Caco-2 (cell line): ENCODE results near the gene GRID1. TPM values are rescaled to one million over a fixed set of nuclear protein-coding genes. Genes with fewer than 3 reads are reported as not detected.

Experiments
- BruUV-seq: library from RNA; stranded (reverse); fragments of 400-500 nt; replicated peaks from 2 replicates; lab custom pipeline; 2021; lab: Mats Ljungman, UMichigan
- CTCF ChIA-PET: fragments of 300-600 bp; sonication (Branson Sonifier 250); formaldehyde crosslinking; loops from one replicate; lab custom pipeline; 2022; ENCODE audit warnings: antibody characterized with exemption; lab: Charles Lee
- POLR2A ChIA-PET: fragments of 300-600 bp; sonication (Branson Sonifier 250); formaldehyde crosslinking; loops from one replicate; lab custom pipeline; 2022; ENCODE audit warnings: antibody characterized with exemption; lab: Charles Lee
- DNase-seq, 2 experiments: peaks; one replicate each; pipeline versions ENCODE4 v3.0.0 to v3.0.0-alpha.2; 2020 to 2022
- H3K27me3 ChIP-seq: replicated peaks from 2 replicates; pipeline ENCODE4 v1.6.0; 2011; ENCODE audit warnings: low read length; ENCODE audit not compliant: control insufficient read depth, insufficient read depth
- H3K36me3 ChIP-seq: 2 replicates; pipeline ENCODE4 v1.5.1; 2011; ENCODE audit warnings: low read length; ENCODE audit not compliant: control insufficient read depth, insufficient read depth
- H3K4me1 ChIP-seq: fragments of 250-450 bp; sonication (Bioruptor Pico); 2 replicates; pipeline ENCODE4 v1.5.1; 2020; ENCODE audit warnings: mild to moderate bottlenecking
- H3K4me3 ChIP-seq: 2 replicates; pipeline ENCODE4 v1.5.1; 2011; ENCODE audit warnings: low read depth, mild to moderate bottlenecking, control low read depth, low read length
- H3K9me3 ChIP-seq: fragments of 250-450 bp; sonication (Bioruptor Pico); 2 replicates; pipeline ENCODE4 v1.5.1; 2020; ENCODE audit warnings: mild to moderate bottlenecking, moderate library complexity
- H3K27ac Mint-ChIP-seq: one replicate; pipeline ENCODE4 v1.8.0; 2022; ENCODE audit warnings: mixed read lengths; ENCODE audit not compliant: unreplicated experiment
- H3K27me3 Mint-ChIP-seq: one replicate; pipeline ENCODE4 v1.8.0; 2022; ENCODE audit warnings: mixed read lengths; ENCODE audit not compliant: insufficient read depth, unreplicated experiment
- H3K36me3 Mint-ChIP-seq: one replicate; pipeline ENCODE4 v1.8.0; 2022; ENCODE audit warnings: mild to moderate bottlenecking, mixed read lengths; ENCODE audit not compliant: insufficient read depth, unreplicated experiment
- H3K4me1 Mint-ChIP-seq: one replicate; pipeline ENCODE4 v1.8.0; 2022; ENCODE audit warnings: low read depth, mixed read lengths; ENCODE audit not compliant: unreplicated experiment
- H3K4me3 Mint-ChIP-seq: one replicate; pipeline ENCODE4 v1.8.0; 2022; ENCODE audit warnings: mild to moderate bottlenecking, moderate library complexity, mixed read lengths; ENCODE audit not compliant: unreplicated experiment
- H3K9me3 Mint-ChIP-seq: one replicate; pipeline ENCODE4 v1.8.0; 2022; ENCODE audit warnings: mixed read lengths; ENCODE audit not compliant: unreplicated experiment
- intact Hi-C: fragments of 100-400 bp; cut with micrococcal nuclease; formaldehyde crosslinking; loops from one replicate; pipeline ENCODE4 v1.10.0; 2022; ENCODE audit not compliant: unreplicated experiment
- total RNA-seq: library from RNA; stranded (reverse); gene quantifications from 2 replicates; pipeline ENCODE4 v1.2.3, GENCODE V29; 2022
- TF ChIP-seq, protein P1 (sequence below), 2 experiments: fragments of 200-600 bp in 1 of 2; IDR thresholded peaks; 1 replicate in 1 of 2; 2 replicates in 1 of 2; pipeline versions ENCODE4 v1.5.1 to v1.8.0; 2011 to 2022; ENCODE audit warnings: antibody characterized with exemption in 1 of 2, control low read depth in 1 of 2, inconsistent platforms in 1 of 2, low read depth in 1 of 2, low read length in 1 of 2, mild to moderate bottlenecking in 1 of 2, moderate library complexity in 1 of 2; ENCODE audit not compliant: insufficient read depth in 1 of 2, severe bottlenecking in 1 of 2, unreplicated experiment in 1 of 2

The GRID1 gene
- total RNA-seq, 1 experiment from 2014 or later, result 8.0 TPM

DNA sequence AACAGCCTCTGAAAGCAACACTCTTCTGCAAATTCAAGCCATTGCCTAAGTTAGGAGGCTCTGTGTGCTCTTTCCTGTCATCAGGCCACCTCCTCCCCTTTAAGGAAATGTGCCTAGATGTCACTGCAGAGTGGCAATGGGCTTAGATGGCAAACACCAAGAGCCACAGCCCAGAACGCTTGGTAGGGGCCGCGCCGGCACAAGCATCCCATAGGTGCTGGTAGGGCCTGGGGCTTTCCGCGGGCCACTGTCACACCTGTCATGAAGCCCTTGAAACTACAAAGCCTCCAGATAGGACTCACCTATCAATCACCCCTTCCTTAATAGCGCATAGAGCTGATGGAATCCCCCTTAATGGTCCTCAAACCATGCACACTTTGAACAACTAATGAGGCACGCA lies 299.9 kb downstream of the GRID1 start:
- peaks cover 16% of the 10 kb centered on the region for H3K27me3 Mint-ChIP-seq
- ChIA-PET POLR2A (no interaction called here), CTCF (no interaction called here)
- no peak overlapping the region for H3K4me3 Mint-ChIP-seq
- no peaks in the 10 kb centered on the region for H3K9me3 ChIP-seq
- no peaks in the 10 kb centered on the region for H3K36me3 Mint-ChIP-seq
- BruUV-seq, result no TSS peak
- no peaks in the 10 kb centered on the region for H3K27me3 ChIP-seq
- intact Hi-C loops, result no loop called here
- H3K4me1 Mint-ChIP-seq, result no peaks in the 10 kb centered on the region
- H3K36me3 ChIP-seq, result no peaks in the 10 kb centered on the region
- TF ChIP-seq, protein P1, sequence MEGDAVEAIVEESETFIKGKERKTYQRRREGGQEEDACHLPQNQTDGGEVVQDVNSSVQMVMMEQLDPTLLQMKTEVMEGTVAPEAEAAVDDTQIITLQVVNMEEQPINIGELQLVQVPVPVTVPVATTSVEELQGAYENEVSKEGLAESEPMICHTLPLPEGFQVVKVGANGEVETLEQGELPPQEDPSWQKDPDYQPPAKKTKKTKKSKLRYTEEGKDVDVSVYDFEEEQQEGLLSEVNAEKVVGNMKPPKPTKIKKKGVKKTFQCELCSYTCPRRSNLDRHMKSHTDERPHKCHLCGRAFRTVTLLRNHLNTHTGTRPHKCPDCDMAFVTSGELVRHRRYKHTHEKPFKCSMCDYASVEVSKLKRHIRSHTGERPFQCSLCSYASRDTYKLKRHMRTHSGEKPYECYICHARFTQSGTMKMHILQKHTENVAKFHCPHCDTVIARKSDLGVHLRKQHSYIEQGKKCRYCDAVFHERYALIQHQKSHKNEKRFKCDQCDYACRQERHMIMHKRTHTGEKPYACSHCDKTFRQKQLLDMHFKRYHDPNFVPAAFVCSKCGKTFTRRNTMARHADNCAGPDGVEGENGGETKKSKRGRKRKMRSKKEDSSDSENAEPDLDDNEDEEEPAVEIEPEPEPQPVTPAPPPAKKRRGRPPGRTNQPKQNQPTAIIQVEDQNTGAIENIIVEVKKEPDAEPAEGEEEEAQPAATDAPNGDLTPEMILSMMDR (IDR thresholded peaks at IDR 0.05; ENCODE audit: insufficient read depth in 1 of 2, low read depth in 1 of 2, low read length in 1 of 2, severe bottlenecking in 1 of 2, unreplicated experiment in 1 of 2), result no peak
- H3K9me3 Mint-ChIP-seq, result no peaks in the 10 kb centered on the region
- no peaks in the 10 kb centered on the region for H3K4me1 ChIP-seq
- no peak overlapping the region for H3K4me3 ChIP-seq
- H3K27ac Mint-ChIP-seq, result no peak overlapping the region
- no peak for DNase-seq

- POLR2A ChIA-PET, result no interaction called here
- Histone ChIP-seq H3K9me3 (no peaks in the 10 kb centered on the region), H3K4me3 (no peak overlapping the region), H3K27me3 (no peaks in the 10 kb centered on the region), H3K36me3 (no peaks in the 10 kb centered on the region), H3K4me1 (no peaks in the 10 kb centered on the region)
- Mint-ChIP-seq H3K4me3 (no peak overlapping the region), H3K27ac (no peak overlapping the region), H3K36me3 (no peaks in the 10 kb centered on the region), H3K4me1 (no peaks in the 10 kb centered on the region), H3K27me3 (peaks cover 17% of the 10 kb centered on the region), H3K9me3 (no peaks in the 10 kb centered on the region)
- CTCF ChIA-PET, result no interaction called here
- intact Hi-C loops, result no loop called here
- no TSS peak for BruUV-seq
- DNase-seq, result no peak
- TF ChIP-seq, protein P1 (IDR thresholded peaks at IDR 0.05; ENCODE audit: insufficient read depth in 1 of 2, low read depth in 1 of 2, low read length in 1 of 2, severe bottlenecking in 1 of 2, unreplicated experiment in 1 of 2), result no peak
Observed at GRCh38 chr10:86065711-86066251, 300.8 kb downstream of the GRID1 start.

DNA sequence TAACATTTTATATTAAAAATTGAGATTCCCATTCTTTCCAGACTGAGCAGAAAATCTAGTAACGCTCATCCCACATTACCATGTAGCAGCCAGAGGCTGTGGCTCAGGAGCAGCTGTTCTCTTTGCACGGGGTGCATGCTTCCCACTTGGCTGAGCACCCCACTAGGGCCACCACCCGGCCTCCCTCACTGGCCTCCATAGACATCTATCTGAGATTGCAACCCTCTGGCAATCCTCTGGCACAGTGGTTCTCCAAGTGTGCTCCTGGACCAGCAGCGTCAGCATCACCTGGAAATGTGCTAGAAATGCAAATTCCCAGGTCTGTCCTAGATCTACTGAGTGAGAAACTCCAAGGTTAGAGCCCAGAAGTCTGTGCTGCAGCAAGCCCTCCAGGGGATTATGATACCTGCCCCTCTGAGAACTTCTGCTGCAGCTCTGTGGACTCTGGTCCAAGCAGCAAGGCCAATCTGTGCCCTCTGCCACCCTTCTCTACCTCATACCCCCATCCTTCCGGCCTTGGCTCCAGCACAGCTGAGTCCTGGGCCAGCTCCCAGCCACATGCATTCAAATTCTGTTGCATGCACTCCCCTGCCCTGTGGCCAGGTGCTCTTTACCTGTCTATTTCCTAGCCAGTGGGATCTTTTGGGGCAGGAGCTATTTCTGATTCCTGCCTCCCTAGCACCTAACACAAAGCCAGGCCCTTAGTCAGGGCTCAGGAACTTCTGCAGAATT lies 301.5 kb downstream of the GRID1 start:
- intact Hi-C loops, result no loop called here
- no TSS peak for BruUV-seq
- no peaks in the 10 kb centered on the region for H3K27me3 ChIP-seq

More for the DNA sequence above, 301.5 kb downstream of the GRID1 start:
- H3K36me3 Mint-ChIP-seq, result no peaks in the 10 kb centered on the region
- peaks cover 17% of the 10 kb centered on the region for H3K27me3 Mint-ChIP-seq
- no peak overlapping the region for H3K27ac Mint-ChIP-seq
- H3K4me3 ChIP-seq, result no peak overlapping the region
- no peaks in the 10 kb centered on the region for H3K4me1 ChIP-seq
- TF ChIP-seq, protein P1 (IDR thresholded peaks at IDR 0.05; ENCODE audit: insufficient read depth in 1 of 2, low read depth in 1 of 2, low read length in 1 of 2, severe bottlenecking in 1 of 2, unreplicated experiment in 1 of 2), result no peak
- DNase-seq, result no peak
- H3K4me1 Mint-ChIP-seq, result no peaks in the 10 kb centered on the region
- no peaks in the 10 kb centered on the region for H3K9me3 Mint-ChIP-seq
- H3K9me3 ChIP-seq, result no peaks in the 10 kb centered on the region
- ChIA-PET POLR2A (no interaction called here), CTCF (no interaction called here)
- H3K4me3 Mint-ChIP-seq, result no peak overlapping the region
- H3K36me3 ChIP-seq, result no peaks in the 10 kb centered on the region
